GM18868 (cell line): ENCODE results near the gene SSTR5.

Source experiments
- ATAC-seq: cut with Tn5 transposase; IDR thresholded peaks from one replicate; pipeline ENCODE4 v1.9.1; 2021; ENCODE audit warnings: mild to moderate bottlenecking, moderate library complexity; ENCODE audit not compliant: unreplicated experiment

Gene SSTR5

GRCh38 chr16:1054660-1055556 lies 17.6 kb upstream of the SSTR5 start:
- no peak for ATAC-seq

GRCh38 chr16:1055557-1055924 lies 17.0 kb upstream of the SSTR5 start:
- no peak for ATAC-seq

GRCh38 chr16:1056196-1056595 lies 16.4 kb upstream of the SSTR5 start:
- ATAC-seq: no peak

- ATAC-seq: no peak
Observed at GRCh38 chr16:1057252-1057932, 15.2 kb upstream of the SSTR5 start.

- ATAC-seq: no peak
Observed at GRCh38 chr16:1058216-1058615, 14.3 kb upstream of the SSTR5 start.

- no peak for ATAC-seq
Observed at GRCh38 chr16:1059310-1059709, 13.2 kb upstream of the SSTR5 start.

GRCh38 chr16:1060416-1061340 lies 11.9 kb upstream of the SSTR5 start:
- ATAC-seq: no peak

GRCh38 chr16:1061769-1062505 lies 10.6 kb upstream of the SSTR5 start:
- no peak for ATAC-seq

- ATAC-seq: no peak
Observed at GRCh38 chr16:1062895-1063294, 9.7 kb upstream of the SSTR5 start.

GRCh38 chr16:1063728-1064127 lies 8.8 kb upstream of the SSTR5 start:
- ATAC-seq: no peak

- ATAC-seq: no peak
Observed at GRCh38 chr16:1065469-1066128, 6.9 kb upstream of the SSTR5 start.

- ATAC-seq: no peak
Observed at GRCh38 chr16:1066584-1067172, 5.9 kb upstream of the SSTR5 start.

- no peak for ATAC-seq
Observed at GRCh38 chr16:1067629-1068028, 4.9 kb upstream of the SSTR5 start.

GRCh38 chr16:1068451-1068850 lies 4.1 kb upstream of the SSTR5 start:
- no peak for ATAC-seq

- ATAC-seq: no peak
Observed at GRCh38 chr16:1069154-1069553, 3.4 kb upstream of the SSTR5 start.

GRCh38 chr16:1070084-1070863 lies 2.3 kb upstream of the SSTR5 start:
- ATAC-seq: no peak

GRCh38 chr16:1070864-1071408 lies 1.6 kb upstream of the SSTR5 start:
- ATAC-seq: no peak

- no peak for ATAC-seq
Observed at GRCh38 chr16:1071561-1072225, 854 bp upstream of the SSTR5 start.
